Astrocyte (in vitro differentiated cells and primary cell): ENCODE measurements around the gene CCDC107.

Experiments used
- EZH2 ChIP-seq: IDR thresholded peaks from 2 replicates; pipeline ENCODE4 v1.6.1; 2012; ENCODE audit warnings: mild to moderate bottlenecking, low read length, inconsistent platforms; ENCODE audit not compliant: insufficient read depth
- TF ChIP-seq, protein P1 (sequence below): IDR thresholded peaks from 2 replicates; pipeline ENCODE4 v1.5.1; 2011; ENCODE audit warnings: low read depth, mild to moderate bottlenecking, inconsistent platforms, low read length, moderate library complexity; ENCODE audit not compliant: insufficient read depth

DNA sequence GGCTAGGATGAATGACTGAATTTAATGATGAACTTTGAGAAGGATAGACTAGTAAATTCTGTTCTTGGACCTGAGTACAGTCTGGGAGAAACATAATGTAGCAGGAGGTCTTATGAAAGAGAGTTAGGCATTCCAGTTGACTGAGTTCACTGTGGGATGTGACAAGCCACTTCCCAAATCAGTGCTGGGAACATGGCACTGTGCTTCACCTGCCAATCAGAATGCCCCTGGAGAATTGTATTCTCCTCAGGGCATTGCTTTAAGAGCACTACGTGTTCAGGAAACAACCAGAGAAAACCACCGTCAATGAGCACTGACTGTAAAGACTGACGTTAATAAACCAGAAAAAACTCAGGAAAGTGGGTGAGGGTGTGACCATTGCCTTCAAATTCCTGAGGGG is 1.2 kb downstream of the CCDC107 start:
- TF ChIP-seq, protein P1, sequence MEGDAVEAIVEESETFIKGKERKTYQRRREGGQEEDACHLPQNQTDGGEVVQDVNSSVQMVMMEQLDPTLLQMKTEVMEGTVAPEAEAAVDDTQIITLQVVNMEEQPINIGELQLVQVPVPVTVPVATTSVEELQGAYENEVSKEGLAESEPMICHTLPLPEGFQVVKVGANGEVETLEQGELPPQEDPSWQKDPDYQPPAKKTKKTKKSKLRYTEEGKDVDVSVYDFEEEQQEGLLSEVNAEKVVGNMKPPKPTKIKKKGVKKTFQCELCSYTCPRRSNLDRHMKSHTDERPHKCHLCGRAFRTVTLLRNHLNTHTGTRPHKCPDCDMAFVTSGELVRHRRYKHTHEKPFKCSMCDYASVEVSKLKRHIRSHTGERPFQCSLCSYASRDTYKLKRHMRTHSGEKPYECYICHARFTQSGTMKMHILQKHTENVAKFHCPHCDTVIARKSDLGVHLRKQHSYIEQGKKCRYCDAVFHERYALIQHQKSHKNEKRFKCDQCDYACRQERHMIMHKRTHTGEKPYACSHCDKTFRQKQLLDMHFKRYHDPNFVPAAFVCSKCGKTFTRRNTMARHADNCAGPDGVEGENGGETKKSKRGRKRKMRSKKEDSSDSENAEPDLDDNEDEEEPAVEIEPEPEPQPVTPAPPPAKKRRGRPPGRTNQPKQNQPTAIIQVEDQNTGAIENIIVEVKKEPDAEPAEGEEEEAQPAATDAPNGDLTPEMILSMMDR, result no peak
- TF ChIP-seq EZH2, result no peak
